8988T (cell line): Measurements from ENCODE around the gene PRKAA1.
A peak's percentile ranks its signal among the peaks of the same experiment; 100 is the strongest.
"Not testable (repeated sequence)": the region's sequence is repeated elsewhere in the genome, so short reads cannot be mapped to it uniquely, and the experiment has no call there.

Experiments used
- DNase-seq: peaks from one replicate; pipeline ENCODE4 v3.0.0; 2011

PRKAA1 gene

DNA sequence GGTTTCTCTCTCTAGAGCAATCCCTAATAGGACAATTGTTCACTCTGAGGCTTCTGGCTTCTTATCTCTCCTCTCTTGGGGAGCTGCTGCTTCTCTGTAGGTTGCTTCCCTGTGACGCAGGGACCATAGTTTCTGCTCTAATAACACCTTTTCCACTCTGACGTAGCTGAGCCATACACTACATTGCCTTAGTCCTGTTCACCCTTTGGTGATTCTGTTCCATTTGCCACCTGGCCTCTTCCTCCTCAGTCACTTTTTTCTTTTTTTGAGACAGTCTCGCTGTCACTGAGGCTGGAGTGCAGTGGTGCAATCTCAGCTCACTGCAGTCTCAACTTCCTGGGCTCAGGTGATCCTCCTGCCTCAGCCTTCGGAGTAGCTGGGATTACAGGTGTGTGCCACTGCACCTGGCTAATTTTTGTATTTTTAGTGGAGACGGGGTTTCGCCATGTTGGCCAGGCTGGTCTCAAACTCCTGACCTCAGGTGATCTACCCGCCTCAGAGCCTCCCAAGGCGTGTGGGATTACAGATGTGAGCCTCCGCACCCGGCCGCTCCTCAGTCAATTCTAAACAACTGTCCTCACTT is 27.4 kb upstream of the PRKAA1 start:
- not testable (repeated sequence) for DNase-seq

DNA sequence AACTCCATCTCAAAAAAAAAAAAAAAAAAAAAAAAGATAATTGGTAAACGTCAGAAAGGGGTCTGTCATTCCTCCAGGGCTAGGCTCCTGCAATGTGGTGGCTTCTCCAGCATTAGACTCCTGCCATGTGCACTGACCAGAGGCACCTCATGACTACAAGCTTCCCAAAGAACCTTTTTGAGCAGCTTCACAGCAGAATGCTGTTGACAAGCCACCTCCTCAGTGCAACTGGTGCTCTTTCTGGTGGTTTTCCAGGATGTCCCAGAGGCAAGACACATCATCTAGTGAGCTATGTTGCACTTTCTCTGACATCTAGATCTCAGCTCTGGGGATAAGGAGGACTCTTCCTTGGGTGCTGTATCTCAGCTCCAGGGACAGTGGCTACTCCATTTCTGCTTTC is 25.3 kb upstream of the PRKAA1 start:
- no peak for DNase-seq

DNA sequence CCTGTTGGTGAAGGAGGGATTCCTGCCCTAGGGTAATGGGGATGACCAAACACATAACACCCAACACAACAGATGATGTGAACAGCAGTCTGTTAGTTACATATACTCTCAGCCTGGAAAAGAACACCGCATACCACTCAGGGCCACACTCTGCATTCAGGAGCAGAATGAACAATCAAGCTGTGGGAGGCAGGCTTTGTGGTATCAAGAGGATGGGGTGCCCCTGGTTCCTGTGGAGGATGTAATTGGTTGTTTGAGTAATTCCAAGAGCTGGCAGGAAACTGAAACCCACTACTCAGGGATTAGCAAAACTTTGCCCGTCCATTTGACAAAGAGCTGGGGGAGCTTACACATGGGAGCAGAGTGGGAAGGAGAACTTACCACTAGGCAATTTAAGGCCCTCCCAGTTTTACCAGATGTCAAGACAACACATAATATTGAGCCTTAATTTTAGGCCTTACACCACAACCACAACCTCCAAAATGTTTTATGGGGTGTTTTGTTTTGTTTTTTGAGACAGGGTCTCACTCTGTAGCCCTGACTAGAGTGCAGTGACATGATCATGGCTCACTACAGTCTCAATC is 15.6 kb upstream of the PRKAA1 start:
- no peak for DNase-seq

DNA sequence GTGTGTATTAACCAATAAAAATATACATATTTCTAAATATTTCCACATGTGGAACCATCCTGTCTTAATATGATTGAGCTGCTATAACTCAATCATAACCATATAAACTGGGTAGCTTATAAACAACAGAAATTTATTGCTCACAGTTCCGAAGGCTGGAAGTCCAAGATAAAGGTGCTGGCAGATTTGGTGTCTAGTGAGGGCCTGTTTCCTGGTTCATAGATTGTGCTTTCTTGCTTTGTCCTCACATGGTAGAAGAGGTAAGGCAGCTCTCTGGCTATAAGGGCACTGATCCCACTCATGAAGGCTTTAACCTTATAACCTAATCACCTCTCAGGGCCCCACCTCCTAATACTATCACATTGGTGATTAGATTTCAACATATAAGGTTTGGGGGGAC is 14.0 kb upstream of the PRKAA1 start:
- DNase-seq: no peak

DNA sequence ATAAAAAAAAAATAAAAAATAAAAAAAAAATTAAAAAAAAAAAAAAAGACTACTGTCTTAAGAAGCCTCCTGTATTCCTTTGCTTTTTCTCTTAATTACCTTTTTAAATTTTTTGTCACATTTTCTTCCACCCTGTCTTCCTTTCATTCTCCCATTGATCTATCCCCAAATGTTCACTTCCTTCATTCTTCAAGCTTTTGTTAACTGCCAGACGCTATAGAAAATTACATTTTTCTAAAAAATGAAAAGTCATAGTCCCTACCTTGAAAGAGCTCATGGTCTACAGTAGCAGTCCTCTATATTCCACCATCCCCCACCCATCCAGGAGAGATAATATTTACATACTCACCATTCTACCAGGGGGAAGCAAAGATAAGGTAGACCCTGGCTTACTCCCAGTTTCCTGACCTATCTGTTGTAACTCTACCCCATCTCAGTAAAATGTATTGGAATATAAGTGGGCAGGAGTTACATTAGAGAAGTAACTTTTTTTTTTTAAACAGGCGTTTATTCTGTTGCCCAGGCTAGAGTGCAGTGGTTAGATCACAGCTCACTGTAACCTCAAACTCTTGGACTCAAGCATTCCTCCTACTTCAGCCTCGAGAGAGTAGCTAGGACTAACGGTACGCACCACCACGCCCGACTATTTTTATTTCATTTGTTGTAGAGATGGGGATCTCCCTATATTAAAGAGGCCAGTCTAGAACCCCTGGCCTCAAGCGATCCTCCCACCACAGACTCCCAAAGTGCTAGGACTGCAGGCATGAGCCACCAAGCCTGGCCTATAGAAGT is 3.8 kb upstream of the PRKAA1 start:
- DNase-seq: no peak

GRCh38 chr5:40799258-40799657 is 1.1 kb upstream of the PRKAA1 start:
- DNase-seq: no peak

- no peak for DNase-seq
Observed at GRCh38 chr5:40798801-40799210, 632 bp upstream of the PRKAA1 start.

DNA sequence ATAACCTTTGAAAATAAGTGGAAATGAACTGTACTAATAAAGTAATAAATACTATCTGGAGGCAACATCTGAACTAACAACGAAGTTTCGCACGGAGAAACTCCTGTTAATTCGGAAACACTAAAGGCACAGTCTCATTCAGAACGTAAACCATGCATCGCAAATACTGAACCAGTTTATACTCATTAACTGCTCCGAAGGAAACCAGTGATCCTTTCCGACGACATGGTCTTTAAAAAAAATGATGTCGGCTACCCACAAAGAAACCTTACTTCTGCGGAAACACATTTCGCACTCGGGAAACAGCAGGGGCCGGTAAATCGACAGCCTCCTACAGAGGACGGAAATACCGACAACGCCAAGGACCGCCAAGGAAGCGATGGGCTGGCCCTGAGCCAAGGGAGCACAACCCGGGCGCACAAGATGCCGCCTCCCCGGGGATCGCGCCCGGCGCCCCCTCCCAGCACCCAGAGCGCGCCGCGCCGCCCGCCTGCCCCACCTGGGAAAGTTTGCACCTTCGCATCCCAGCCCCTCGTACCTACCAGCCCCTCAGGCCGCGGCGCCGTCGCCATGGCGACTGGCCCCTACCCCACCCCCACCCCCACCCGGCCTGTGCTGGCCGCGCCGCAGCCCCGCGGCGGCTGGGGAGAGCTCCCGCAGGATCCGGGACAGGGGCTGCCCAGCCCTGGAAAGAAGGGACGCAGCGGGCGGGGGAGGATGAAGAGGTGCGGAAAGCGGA is 732 bp downstream of the PRKAA1 start:
- peak; percentile 27 for DNase-seq

- DNase-seq: no peak
Observed at GRCh38 chr5:40796487-40796889, 1.7 kb downstream of the PRKAA1 start.

- not testable (repeated sequence) for DNase-seq
Observed at GRCh38 chr5:40794877-40795276, 3.3 kb downstream of the PRKAA1 start.

- not testable (repeated sequence) for DNase-seq
Observed at GRCh38 chr5:40794340-40794739, 3.8 kb downstream of the PRKAA1 start.

DNA sequence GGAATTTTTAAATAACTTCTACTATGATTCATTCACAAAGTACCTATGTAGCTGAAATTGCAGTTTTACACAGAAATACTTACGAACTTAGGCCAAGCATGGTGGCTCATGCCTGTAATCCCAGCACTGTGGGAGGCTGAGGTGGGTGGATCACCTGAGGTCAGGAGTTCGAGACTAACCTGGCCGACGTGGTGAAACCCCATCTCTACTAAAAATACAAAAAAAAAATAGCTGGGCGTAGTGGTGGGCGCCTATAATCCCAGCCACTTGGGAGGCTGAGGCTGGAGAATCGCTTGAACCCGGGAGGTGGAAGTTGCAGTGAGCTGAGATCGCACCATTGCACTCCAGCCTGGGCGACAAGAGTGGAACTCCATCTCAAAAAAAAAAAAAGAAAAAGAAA is 5.5 kb downstream of the PRKAA1 start:
- DNase-seq: not testable (repeated sequence)

- no peak for DNase-seq
Observed at GRCh38 chr5:40791715-40792139, 6.4 kb downstream of the PRKAA1 start.

GRCh38 chr5:40790947-40791593 is 7.1 kb downstream of the PRKAA1 start:
- no peak for DNase-seq

GRCh38 chr5:40788941-40789340 is 9.2 kb downstream of the PRKAA1 start:
- not testable (repeated sequence) for DNase-seq

DNA sequence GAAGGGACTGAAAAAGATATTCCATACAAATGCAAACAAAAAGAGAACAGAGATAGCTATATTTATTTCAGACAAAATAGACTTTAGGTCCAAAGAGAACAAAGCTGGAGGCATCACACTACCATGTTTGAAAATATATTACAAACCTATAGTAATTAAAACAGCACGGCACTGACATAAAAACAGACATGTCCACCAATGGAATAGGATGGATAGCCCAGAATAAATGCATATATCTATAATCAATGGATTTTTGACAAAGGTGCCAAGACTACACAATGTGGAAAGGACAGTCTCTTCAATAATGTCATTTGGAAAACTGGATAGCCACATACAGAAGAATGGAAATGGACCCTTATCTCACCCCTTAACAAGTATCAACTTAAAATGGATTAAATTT is 10.2 kb downstream of the PRKAA1 start:
- DNase-seq: no peak

DNA sequence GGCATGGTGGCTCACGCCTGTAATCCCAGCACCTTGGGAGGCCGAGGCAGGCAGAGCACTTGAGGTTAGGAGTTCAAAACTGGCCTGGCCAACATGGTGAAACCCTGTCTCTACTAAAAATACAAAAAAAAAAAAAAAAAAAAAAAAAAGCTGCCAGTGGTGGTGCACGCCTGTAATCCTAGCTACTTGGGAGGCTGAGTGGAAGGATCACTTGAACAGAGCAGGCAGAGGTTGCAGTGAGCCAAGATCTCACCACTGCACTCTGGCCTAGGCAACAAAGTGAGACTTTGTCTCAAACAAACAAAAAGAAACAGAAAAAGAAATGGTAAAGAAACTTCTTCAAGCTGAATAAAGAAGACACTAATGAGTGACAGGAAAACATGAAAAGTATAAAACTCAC is 11.5 kb downstream of the PRKAA1 start:
- DNase-seq: not testable (repeated sequence)

DNA sequence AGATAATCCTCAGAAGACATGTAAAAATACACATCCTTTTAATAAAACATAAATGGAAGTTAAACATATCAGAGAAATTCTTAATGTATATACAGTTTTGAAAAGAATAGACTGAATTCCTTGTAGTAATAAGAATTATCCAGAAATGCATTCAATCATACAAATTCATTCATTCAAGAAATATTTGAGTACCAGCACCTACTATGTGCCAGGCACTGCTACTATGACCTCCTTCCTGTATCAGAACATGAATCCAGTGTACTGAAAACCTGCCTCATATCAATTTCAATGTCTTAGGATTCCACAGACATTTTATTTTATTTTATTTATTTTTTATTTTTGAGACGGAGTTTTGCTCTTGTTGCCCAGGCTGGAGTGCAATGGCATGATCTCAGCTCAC is 13.3 kb downstream of the PRKAA1 start:
- DNase-seq: no peak

DNA sequence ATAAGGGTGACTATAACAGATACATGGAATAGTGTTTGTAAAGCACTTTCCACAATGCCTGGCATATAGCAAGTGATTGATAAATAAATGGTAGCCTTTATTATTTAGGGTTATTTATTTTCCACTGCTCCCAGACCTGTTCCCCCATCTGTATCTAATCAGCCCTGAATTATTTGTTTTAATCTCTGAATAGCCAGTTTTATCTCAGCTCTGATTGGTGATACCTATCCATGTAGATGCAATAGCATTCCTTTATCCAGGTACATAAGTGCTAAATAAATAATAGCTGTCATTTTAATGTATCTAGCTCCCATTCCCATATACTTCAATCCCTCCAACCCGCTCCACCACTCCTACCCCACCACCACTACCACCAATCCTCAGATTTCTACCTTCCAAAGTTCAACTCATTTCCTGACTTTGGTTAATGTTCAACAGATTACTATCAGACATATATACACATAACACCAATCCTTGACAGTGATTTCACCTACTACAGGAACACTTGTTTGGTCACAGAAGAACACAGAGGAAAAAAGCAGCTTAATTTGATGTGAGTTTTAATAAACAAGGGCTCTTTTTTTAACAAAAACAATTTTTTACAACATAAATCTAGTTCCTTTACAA is 14.0 kb downstream of the PRKAA1 start:
- no peak for DNase-seq

DNA sequence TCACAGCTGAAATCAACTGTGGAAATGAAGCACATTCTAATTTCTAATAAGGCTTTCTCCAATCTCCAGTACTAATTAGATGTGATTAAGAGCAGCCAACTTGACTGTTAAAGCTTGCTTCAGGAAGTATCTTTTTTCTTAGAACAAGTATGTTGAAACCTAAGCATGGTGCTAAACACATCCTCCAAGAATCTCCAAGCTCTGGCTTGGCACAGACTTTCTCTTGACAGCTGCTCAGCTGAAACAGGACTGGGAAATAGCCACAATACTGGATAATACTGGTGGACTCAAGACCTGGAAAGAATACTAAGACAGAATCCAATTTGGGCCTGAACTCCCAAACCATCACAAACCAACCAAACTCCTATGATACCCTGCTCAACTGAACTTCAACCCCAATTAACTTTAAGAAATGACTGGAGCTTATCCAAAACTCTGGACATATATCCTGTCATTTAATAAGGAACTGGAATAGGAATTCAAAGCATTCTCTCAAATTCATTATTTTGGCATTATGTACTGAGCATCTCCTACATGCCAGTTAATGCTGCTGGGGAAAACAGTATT is 16.2 kb downstream of the PRKAA1 start:
- no peak for DNase-seq

GRCh38 chr5:40780858-40781257 is 17.3 kb downstream of the PRKAA1 start:
- no peak for DNase-seq

GRCh38 chr5:40780199-40780598 is 18.0 kb downstream of the PRKAA1 start:
- no peak for DNase-seq
